WI38 (cell line): Measurements from ENCODE around the gene AKAP10.

Source experiments
- H3K4me3 ChIP-seq: 2 replicates; pipeline ENCODE4 v1.5.1; 2011; ENCODE audit warnings: low read depth, mild to moderate bottlenecking, control low read depth, low read length
- TF ChIP-seq, protein P1 (sequence below): IDR thresholded peaks from 2 replicates; pipeline ENCODE4 v1.5.1; 2012; ENCODE audit warnings: low read depth, mild to moderate bottlenecking, control low read depth, low read length

The AKAP10 gene

DNA sequence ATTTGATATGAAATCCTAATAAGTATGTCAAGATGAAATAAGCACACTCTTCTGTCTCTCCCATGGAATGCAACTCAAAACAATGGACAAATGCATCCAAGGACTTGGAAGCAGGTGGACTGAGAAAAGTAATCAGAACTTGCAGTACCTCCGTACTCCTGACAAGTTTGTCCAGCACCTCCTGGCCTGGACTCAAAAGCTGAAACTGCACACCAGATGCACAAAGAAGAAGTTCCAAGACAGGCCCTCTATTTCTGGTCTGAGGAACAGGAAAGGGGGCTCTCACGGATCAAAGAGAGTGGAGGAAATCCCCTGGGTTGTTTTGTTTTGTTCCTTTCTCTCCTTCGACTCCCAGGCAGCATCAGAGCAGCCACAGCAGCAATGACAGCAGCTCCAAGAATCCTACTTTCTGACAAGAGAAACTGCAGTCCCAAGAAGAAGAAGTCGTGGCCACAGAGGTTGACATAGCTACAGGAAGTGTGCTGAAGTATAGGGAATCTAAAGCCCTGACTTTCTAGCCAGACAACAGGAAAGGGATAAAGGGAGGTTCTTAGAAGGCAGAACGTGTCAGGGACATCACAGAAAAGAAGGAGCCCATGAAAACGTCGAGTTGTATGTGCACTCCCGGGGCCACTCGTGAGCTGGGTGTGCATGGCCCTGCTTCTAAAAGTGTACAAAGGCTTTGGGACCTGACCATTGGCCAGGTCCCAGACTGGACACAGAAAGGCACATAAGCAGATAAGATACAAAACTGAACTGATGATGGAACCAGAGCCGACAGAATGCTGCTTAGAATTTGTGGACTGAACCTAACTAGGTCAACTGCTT lies 29.3 kb downstream of the AKAP10 start:
- H3K4me3 ChIP-seq, result no peak overlapping the region
- TF ChIP-seq, protein P1, sequence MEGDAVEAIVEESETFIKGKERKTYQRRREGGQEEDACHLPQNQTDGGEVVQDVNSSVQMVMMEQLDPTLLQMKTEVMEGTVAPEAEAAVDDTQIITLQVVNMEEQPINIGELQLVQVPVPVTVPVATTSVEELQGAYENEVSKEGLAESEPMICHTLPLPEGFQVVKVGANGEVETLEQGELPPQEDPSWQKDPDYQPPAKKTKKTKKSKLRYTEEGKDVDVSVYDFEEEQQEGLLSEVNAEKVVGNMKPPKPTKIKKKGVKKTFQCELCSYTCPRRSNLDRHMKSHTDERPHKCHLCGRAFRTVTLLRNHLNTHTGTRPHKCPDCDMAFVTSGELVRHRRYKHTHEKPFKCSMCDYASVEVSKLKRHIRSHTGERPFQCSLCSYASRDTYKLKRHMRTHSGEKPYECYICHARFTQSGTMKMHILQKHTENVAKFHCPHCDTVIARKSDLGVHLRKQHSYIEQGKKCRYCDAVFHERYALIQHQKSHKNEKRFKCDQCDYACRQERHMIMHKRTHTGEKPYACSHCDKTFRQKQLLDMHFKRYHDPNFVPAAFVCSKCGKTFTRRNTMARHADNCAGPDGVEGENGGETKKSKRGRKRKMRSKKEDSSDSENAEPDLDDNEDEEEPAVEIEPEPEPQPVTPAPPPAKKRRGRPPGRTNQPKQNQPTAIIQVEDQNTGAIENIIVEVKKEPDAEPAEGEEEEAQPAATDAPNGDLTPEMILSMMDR, result no peak

DNA sequence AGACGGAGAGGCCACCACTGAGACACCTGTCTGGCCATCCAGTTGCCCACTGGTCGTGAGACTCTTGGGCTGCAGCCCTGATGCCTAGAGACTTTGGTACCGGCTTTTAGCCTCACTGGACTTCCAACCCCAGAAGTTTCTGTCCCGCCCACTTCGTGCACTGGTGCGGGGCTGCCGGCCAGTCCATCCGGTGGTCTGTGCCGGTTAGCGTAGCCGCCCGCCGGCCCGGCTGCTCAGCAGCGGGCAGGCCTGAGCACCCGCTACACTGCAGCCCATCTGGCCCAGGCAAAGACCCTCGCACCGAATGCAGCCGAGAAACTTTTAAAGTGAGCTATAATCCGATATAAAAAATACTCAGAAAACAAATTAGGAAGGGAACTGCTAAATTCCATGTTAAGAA lies 30.7 kb downstream of the AKAP10 start:
- H3K4me3 ChIP-seq, result no peak overlapping the region
- TF ChIP-seq, protein P1, result no peak

DNA sequence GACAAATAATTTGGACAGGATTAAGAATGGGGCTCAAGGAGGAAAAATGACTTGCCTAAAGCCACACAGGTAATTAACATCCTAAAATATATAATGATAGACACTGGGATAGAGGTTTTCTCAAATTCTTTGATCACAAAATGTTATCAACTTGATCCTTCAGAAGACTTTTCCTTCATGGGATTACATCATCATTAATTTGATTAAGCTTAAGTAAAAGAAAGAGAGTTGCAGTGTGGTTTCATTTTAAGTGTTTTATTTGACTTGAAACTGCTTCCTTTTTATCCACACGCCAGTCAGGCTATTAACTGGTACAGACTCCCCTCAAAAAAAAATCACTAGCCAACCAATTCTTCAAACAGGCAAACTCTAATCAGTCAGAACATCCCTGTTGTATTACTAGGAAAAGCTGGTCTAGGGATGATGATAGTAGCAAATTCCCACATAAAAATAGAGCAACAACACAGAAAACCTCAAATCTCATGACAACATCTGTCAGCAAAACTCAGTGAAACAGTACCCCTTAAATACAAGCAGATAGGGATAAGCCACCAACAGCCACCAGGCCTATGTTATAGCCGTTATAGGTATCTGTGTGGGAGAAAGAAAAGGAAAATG lies 32.5 kb downstream of the AKAP10 start:
- TF ChIP-seq, protein P1, result no peak

DNA sequence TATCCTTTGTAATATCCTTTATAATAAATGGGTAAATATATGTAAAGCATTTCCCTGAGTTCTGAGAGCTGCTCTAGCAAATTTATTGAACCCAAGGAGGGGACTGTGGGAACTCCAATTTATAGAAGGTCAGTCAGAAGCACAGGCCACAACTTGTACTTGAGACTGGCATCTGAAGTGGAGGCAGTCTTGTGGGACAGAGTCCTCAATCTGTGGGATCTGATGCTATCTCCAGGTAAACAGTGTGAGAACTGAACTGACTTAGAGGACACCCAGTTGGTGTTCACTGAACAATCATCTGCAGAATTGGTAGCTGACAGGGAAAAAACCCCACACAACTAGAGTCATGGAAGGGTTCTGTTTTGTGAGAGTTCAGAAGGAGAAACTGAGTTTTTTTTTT lies 34.0 kb downstream of the AKAP10 start:
- TF ChIP-seq, protein P1, result no peak
- no peak overlapping the region for H3K4me3 ChIP-seq

More for the DNA sequence above, 32.5 kb downstream of the AKAP10 start:
- no peak overlapping the region for H3K4me3 ChIP-seq

DNA sequence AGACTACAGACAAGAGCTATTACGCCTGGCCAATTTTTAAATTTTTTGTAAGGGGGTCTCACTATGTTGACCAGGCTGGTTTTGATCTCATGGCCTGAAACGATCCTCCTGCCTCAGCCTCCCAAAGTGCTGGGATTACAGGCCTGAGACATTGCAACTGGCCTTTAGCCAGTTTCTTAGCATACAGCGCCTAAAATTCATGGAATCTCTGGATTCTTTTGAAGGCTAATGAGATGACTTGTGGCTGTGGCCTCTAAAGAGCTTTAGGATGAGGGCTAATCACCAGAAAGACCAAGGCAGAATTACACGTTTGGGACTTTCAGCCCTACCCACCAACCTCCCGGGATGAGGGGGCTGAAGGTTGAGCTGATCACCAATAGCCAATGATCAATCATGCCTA lies 34.6 kb downstream of the AKAP10 start:
- no peak overlapping the region for H3K4me3 ChIP-seq
- TF ChIP-seq, protein P1, result no peak

DNA sequence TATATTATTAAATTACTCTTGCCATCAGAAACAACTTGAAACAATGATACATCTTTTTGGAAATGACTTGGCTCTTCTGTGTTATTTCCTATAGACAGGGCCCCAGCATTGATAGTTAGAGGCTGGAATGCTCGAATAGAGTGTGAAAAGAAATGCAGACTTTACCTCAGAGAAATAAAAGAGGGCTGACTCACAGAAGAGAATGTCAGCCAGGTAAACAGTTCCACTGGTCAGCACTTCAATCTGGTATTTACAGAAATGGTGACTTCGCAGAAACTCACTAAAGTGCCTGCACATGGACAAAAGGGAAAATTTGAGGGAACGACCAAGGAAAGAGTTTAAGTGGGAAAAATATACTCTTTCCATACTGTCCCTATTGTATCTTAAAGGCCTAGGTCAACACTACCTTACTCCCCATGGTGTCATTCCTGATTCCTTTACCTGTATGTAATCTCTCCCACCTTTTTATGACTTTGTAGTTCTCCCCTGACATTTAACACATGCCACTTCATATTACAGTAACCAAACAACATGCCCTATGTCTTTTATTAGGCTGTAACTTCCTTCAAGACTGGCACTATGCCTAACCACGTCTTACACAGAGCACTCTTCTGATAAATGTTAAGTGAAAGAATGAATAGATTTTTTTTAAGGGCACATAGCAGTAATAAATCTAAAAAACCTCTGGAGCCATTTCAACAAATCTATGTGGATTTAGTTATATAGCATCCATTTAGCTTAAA lies 36.7 kb downstream of the AKAP10 start:
- TF ChIP-seq, protein P1, result no peak

More for the DNA sequence above, 36.7 kb downstream of the AKAP10 start:
- no peak overlapping the region for H3K4me3 ChIP-seq
